ENCODE measurements around the gene ARHGEF28. TPM values are rescaled to one million over a fixed set of nuclear protein-coding genes. Genes with fewer than 3 reads are reported as not detected.

Gene ARHGEF28
- total and polyA plus RNA-seq, 10 of the 15 experiments (the other 5 are each of a cell fraction or from before 2014, with no cell fraction given) = 0.10 to 0.72 (median 0.22) TPM; not detected in 2

DNA sequence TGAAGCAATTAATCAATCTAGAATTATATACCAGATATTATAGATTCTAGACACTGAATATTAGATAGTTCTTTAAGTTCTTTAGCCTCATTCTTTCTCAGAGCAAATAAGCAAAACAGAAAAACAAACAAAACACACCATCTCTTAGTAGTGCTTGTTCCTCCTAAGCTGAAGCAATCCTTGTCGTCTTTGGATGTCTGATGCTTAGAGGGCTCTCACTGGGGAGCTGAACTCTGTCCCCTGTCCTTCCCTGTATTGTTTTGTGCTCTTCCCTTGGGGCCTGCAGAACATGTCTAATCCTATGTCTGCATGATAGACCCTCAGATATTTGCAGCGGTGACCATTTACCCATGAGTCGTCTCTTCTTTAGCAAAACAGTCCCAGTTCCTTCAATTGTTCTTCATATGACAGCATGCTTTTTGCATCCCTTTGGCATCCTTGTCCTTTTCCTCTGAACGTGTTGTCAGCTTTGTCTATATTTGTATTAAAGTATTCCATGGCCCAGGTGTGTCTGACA is 114.3 kb downstream of the ARHGEF28 start (continued):
- TF ChIP-seq NFYB (IDR thresholded peaks at IDR 0.05; ENCODE audit: insufficient read depth, low read depth, low read length) (no peak), CBX3 (IDR thresholded peaks at IDR 0.05; ENCODE audit: borderline replicate concordance, low read depth) (no peak), SUZ12 (IDR thresholded peaks at IDR 0.05; ENCODE audit: unreplicated experiment) (no peak), CBX5 (IDR thresholded peaks at IDR 0.05; ENCODE audit: low read depth) (no peak), TCF7 (IDR thresholded peaks at IDR 0.05; ENCODE audit: borderline replicate concordance) (no peak), ATF7 (IDR thresholded peaks at IDR 0.05; ENCODE audit: low read depth) (no peak)

DNA sequence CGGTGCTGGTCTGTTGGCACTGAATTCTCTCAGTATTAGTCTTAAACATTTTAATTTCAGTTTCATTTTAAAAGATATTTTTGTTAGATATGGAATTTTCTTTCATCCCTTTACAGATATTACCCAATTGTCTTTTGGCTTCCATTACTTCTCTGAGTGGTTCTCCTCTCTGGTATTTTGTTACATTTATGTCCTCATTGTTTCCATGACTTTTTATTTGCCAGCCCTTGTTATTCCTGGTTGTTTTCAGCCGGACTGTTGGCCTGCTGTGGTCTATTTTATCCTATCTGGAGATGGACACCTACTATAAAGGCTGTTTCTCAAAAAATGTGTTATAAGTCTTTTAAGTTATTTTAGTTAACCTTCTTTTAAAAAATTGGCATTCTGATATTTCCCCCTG is 117.2 kb downstream of the ARHGEF28 start:
- Histone ChIP-seq H2AFZ (ENCODE audit: control insufficient read depth, low read depth, low read length) (no peak overlapping the region), H3K36me3 (ENCODE audit: control insufficient read depth in 2 of 2, insufficient read depth in 2 of 2, low read length in 1 of 2) (no peaks in the 10 kb centered on the region), H3K9me3 (replicated peaks; ENCODE audit: control insufficient read depth, insufficient read depth, low read length) (no peaks in the 10 kb centered on the region), H3K27me3 (replicated peaks in 1 of 2; ENCODE audit: control insufficient read depth in 2 of 2, insufficient read depth in 2 of 2, low read length in 1 of 2) (no peaks in the 10 kb centered on the region; a peak in 1 of 4 replicates), H4K20me1 (ENCODE audit: control insufficient read depth, insufficient read depth) (no peaks in the 10 kb centered on the region), H3K4me3 (no peak overlapping the region), H3K27ac (ENCODE audit: control insufficient read depth, insufficient read depth) (no peak overlapping the region), H3K4me2 (ENCODE audit: control insufficient read depth, insufficient read depth) (no peak overlapping the region), H3K4me1 (ENCODE audit: control insufficient read depth, insufficient read depth, low read length) (no peaks in the 10 kb centered on the region), H3K9ac (ENCODE audit: control insufficient read depth, insufficient read depth, low read length) (no peak overlapping the region), H3K79me2 (ENCODE audit: control insufficient read depth, insufficient read depth, low read length) (no peaks in the 10 kb centered on the region)
- 28% methylated on average over 2 of the region's 2 CpGs for WGBS (ENCODE audit: insufficient coverage, insufficient replicate concordance, low lambda C conversion rate, missing lambda C conversion rate)
- FAIRE-seq (no peak), ATAC-seq (peak; percentile 42), DNase-seq (ENCODE audit: low read depth, low spot score) (no peak)
- intact Hi-C loops (cut with micrococcal nuclease; ENCODE audit: unreplicated experiment) (no loop called here), in situ Hi-C loops (cut with MboI) (no loop called here)
- BruUV-seq (replicated peaks) = no TSS peak
- ChIA-PET RAD21 (ENCODE audit: unreplicated experiment) (no interaction called here), POLR2A (no interaction called here), SMC1A (ENCODE audit: uncharacterized antibody, unreplicated experiment) (no interaction called here), CTCF (interaction anchor here (1.0 kb wide), 1 partner anchor 29 kb away, joined by 3 read pairs; no protein-coding TSS in a partner anchor)
- TF ChIP-seq CEBPB (IDR thresholded peaks at IDR 0.05; ENCODE audit: borderline replicate concordance in 1 of 2, low read depth in 2 of 2, low read length in 2 of 2) (no peak), RCOR1 (conservative IDR thresholded peaks at IDR 0.05; ENCODE audit: low read depth, low read length) (no peak), WRNIP1 (IDR thresholded peaks at IDR 0.05; ENCODE audit: borderline replicate concordance, low read depth, low read length) (no peak), E2F8 (IDR thresholded peaks at IDR 0.05; ENCODE audit: low read depth, partially characterized antibody) (no peak), YY1 (IDR thresholded peaks at IDR 0.05; ENCODE audit: low read depth, low read length) (no peak), CBFB (IDR thresholded peaks at IDR 0.05; ENCODE audit: low read depth) (no peak), BMI1 (IDR thresholded peaks at IDR 0.05; ENCODE audit: borderline replicate concordance) (no peak), ZBTB11 (CRISPR knock-in tag; IDR thresholded peaks at IDR 0.05) (no peak)

Data from GM12878 (cell line).